Activated gamma-delta T cell treated with Interleukin-2 at 50 U/mL for 16 hours (primary cell): ENCODE measurements around the gene CGB2.
"Not testable (repeated sequence)": the region's sequence is repeated elsewhere in the genome, so short reads cannot be mapped to it uniquely, and the experiment has no call there.

Experiments used
- DNase-seq: peaks from one replicate; pipeline ENCODE4 v3.0.0-alpha.2; 2020

CGB2 gene

DNA sequence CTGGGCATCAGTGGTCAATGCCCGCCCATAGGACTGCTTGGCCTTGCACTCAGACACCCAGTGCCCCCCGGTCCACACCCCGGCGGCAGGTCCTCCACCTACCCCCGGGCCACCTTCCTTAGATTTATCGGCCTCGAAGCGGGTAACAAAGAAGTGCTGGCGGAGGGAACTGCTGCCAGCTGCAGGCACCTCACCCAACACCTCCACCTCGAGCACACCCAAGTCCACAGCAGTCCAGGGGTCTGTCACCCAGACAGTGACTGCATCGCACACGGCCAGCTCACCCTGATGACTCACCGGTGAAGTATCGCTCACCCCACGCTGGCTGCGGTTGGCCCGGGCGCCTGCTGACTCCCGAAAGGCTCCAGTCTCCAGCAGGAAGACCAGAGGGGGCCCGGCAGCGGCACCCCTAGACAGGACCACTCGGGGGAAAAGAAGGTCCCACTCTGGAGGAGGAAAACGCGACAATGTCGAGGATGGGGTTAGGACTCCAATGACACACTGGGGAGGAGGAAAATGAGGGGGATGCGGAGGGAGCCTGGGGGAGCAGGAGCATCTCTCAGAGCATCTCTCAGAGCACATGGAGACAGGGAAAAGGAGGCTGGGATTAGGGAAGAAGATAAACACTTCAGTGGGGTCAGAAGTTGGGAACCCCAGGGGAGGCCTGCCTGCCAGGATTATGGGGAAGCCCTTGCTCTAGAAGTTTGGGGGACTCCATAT, 7.0 kb downstream of the CGB2 start:
- not testable (repeated sequence) for DNase-seq

DNA sequence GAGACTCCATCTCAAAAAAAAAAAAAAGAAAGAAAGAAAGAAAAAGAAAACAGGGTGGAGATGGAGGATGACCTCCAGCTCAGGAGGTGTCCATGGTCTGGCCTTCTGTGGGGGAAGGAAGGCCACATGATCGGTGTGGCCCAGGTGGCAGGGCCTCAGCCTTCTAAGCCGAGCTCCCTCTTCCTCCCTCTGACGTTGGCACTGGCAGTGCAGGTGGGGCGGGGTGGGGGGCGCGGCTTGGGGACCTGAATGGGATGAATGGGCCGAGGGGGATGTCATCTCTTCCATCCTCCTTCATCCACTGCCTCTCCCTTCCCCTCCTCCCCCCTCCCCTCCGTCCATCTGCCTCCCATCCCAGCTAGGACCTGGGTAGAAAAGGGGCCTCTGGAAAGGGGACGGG, 8.0 kb downstream of the CGB2 start:
- DNase-seq = not testable (repeated sequence)

DNA sequence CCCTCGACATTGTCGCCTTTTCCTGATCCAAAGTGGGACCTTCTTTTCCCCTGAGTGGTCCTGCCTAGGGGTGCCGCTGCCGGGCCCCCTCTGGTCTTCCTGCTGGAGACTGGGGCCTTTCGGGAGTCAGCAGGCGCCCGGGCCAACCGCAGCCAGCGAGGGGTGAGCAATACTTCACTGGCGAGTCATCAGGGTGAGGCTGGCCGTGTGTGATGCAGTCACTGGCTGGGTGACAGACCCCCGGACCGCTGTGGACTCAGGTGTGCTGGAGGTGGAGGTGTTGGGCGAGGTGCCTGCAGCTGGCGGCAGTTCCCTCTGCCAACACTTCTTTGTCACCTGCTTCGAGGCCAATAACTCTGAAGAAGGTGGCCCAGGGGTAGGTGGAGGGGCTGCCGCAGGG, 10.5 kb downstream of the CGB2 start:
- no peak for DNase-seq

DNA sequence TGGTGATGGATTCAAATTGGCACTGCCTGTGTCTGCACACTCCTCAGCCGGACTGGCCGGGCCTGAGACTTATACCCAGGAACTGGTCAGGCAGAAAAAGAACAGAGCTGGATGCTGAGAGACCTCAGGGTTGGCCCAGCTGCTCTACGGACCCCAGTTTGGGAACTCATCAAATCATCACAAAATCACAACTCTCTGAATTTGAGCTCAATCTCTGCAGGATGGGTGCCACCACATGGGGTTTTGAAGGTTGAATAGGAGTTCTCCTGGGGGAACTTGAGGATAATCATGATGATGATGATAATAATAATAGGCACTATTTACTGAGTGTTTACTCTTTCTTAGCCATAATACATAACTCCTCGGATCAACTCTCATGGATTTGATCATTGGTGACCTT, 11.0 kb downstream of the CGB2 start:
- not testable (repeated sequence) for DNase-seq

DNA sequence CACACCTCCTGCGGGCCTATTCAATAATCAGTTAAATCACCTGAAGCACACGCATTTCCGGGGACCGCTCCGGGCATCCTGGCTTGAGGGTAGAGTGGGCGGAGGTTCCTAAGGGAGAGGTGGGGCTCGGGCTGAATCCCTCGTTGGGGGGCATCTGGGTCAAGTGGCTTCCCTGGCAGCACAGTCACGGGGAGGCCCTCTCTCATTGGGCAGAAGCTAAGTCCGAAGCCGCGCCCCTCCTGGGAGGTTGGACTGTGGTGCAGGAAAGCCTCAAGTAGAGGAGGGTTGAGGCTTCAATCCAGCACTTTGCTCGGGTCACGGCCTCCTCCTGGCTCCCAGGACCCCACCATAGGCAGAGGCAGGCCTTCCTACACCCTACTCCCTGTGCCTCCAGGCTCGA, 11.9 kb downstream of the CGB2 start, which contains the start of gene CGB5:
CGB5 (plus strand) TSS at position 301 of the 400 bp plus-strand sequence. CDS start 362 bp downstream, outside the sequence.
- DNase-seq = not testable (repeated sequence)

DNA sequence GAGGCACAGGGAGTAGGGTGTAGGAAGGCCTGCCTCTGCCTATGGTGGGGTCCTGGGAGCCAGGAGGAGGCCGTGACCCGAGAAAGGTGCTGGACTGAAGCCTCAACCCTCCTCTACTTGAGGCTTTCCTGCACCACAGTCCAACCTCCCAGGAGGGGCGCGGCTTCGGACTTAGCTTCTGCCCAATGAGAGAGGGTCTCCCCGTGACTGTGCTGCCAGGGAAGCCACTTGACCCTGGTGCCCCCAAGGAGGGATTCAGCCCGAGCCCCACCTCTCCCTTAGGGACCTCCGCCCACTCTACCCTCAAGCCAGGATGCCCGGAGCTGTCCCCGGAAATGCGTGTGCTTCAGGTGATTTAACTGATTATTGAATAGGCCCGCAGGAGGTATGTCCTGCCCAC, 17.3 kb downstream of the CGB2 start, which contains the start of gene CGB8:
CGB8 (minus strand) TSS at position 101 of the 400 bp plus-strand sequence. CDS start 372 bp downstream, outside the sequence.
- not testable (repeated sequence) for DNase-seq

DNA sequence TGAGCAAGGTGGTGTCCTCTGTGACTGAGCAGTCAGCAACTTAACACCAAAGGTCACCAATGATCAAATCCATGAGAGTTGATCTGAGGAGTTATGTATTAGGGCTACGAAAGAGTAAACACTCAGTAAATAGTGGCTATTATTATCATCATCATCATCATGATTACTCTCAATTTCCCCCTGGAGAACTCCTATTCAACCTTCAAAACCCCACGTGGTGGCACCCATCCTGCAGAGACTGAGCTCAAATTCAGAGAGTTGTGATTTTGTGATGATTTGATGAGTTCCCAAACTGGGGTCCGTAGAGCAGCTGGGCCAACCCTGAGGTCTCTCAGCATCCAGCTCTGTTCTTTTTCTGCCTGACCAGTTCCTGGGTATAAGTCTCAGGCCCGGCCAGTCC, 18.1 kb downstream of the CGB2 start:
- not testable (repeated sequence) for DNase-seq

DNA sequence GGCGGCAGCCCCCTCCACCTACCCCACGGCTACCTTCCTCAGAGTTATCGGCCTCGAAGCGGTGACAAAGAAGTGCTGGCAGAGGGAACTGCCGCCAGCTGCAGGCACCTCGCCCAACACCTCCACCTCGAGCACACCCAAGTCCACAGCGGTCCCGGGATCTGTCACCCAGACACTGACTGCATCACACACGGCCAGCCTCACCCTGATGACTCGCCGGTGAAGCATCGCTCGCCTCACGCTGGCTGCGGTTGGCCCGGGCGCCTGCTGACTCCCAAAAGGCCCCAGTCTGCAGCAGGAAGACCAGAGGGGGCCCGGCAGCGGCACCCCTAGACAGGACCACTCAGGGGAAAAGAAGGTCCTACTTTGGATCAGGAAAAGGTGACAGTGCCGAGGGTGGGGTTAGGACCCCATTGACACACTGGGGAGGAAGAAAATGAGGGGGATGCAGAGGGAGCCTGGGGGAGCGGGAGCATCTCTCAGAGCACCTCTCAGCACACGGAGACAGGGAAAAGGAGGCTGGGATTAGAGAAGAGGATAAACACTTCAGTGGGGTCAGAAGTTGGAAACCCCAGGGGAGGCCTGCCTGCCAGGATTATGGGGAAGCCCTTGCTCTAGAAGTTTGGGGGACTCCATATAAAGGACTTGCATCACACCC, 18.8 kb downstream of the CGB2 start:
- DNase-seq = not testable (repeated sequence)

DNA sequence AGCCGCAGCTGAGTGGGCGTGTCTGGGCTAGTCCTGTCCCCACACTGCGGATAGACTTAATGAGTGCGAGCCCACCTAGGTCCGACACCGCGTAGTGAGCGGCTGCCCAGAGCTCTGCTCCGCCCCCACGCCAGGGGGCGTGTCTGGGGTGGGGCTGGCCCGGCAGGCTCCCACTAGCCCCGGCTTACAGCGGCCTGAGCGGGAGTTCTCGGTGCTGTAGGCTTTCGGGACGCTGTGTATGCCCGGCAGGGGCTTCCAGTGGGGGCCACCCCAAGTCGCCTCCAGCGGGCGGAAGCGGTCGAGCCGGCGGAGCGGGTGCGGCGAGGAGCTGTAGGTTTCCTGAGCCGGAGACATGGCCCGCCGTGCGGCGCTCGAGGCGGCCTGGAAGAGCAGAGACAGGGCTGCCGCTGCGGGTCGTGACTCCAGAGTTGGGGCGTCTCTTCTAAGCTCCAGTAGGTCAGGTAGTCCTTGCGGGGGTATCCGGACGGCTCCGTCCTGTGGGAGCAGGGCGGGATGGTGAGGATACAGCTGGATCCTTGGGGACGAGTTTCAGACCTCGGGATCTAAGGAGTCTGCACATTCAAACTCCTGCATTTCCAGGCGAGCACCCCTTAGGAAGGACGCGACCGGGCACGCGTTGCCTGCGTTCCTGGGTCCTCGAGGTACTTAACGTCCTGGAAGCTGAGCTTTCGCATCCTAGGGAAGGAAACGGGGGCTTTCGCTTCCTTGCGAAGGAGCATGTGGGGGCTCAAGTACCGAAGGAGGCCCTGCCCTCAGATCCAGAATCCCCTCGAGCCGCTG, 24.6 kb downstream of the CGB2 start:
- DNase-seq = peak; percentile 49

DNA sequence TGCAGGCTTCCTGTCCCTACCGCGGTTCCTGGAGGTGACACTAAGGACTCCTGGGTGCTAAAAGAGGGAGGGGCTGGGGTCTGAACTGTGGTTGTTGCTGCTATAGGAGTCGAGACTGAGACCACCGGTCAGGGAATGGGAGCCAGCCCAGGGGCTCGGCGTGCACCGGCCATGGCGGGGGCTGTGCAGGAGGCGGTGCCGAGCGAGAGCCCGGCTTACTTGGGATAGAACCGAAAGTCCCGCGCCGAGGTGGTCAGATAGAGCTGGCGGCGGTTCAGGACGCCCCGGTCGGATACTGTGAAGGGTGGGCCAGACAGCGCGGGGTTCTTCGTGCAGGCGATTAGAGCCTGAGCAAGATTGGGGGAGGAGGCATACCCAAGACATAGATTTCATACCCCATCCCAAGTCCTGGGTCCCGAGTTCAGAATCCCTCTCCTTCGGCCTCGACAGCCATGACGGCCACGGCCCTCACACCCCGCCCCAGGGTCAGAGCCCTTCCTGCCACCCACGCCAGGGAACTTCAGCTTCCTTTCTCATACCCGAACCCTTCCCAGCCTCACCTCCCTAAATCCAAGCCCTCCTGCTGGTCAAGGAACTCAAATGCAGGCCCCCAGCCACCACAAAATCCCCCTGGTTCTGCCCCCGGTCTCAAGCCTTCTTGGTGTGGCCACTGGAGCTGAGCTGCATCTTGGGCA, 25.4 kb downstream of the CGB2 start:
- not testable (repeated sequence) for DNase-seq

DNA sequence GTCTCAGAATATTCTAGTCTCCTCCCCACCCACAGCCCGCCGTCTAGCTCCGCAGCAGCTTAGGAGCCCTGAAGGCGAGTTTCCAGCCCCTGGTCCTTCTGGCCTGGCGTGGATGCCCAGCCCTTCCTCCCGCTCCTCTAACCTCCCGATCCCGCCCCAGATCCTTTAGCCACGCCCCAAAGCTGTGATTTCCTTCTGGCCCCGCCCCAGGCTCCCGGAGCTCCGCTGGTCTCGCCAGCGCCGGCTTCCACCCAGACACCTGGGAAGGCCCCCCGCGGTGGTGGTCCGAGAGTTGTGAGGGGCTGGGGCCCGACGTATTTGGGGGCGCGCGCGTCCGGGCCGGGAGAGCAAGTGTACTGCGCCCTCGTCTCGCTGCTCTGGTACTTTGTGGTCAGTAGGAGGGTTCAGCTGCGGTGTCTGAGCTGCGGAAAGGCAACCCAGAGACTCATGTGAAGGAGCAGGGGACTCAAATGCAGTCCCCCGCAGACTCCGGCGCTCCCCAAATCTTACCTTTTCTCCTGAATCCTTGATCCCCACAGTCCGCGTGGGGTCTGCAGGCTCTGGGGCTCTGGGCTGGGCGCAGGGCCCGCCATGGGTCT, 26.0 kb downstream of the CGB2 start, which contains the start of gene CGB7:
CGB7 (minus strand) TSS at position 114 of the 599 bp plus-strand sequence. CDS start 2,374 bp downstream, outside the sequence.
- DNase-seq = no peak

DNA sequence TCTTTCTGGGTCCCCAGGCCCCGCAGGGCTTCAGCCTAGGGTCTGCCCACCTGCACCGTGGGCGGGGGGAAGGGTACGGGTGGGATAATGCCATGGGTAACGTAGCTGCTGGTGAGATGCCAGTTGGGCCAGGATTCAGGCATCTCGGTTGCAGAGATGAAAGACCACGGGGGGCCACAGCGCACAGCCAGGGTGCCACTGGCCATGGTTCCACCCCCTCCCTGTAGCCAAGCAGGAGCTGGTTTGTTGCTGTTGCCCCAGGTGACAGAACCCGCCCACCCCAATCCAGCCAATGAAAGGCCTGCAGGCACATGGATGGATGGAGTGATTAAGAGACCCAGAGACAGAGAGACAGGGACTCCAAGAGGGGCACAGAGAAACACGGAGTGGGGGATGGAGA, 26.9 kb downstream of the CGB2 start:
- DNase-seq = no peak

DNA sequence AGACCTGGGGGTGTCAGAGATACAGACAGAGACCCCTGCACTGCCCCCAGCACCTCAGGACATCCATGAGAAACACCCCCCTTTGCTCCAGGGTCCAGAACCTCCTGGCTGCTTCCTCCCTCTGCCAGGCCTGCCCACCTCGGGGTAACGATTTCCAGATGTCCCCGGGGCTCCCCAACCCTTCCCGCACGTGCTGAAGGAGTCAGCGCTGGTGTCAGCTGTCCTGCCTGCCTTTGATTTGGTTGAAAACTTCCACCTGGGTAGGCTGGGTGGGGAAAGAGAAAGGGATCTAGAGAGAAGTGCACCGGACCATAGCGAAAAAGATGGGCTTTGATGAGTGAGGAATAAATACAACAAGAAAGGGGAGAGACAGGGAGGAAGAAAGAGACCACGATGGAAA, 27.4 kb downstream of the CGB2 start:
- no peak for DNase-seq

DNA sequence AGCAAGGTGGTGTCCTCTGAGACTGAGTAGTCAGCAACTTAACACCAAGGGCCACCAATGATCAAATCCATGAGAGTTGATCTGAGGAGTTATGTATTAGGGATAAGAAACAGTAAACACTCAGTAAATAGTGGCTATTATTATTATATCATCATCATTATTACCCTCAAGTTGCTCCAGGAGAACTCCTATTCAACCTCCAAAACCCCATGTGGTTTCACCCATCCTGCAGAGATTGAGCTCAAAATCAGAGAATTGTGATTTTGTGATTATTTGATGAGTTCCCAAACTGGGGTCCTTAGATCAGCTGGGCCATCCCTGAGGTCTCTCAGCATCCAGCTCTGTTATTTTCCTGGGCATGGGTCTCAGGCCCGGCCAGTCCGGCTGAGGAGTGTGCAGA, 29.3 kb downstream of the CGB2 start:
- no peak for DNase-seq

DNA sequence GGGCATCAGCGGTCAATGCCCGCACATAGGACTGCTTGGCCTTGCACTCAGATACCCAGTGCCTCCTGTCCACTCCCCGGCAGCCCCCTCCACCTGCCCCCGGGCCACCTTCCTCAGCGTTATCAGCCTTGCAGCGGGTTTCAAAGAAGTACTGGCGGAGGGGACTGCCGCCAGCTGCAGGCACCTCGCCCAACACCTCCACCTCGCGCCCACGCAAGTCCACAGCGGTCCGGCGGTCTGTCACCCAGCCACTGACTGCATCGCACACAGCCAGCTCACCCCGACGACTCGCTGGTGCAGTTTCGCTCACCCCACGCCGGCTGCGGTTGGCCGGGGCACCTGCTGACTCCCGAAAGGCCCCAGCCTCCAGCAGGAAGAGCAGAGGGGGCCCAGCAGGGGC, 29.8 kb downstream of the CGB2 start:
- no peak for DNase-seq

DNA sequence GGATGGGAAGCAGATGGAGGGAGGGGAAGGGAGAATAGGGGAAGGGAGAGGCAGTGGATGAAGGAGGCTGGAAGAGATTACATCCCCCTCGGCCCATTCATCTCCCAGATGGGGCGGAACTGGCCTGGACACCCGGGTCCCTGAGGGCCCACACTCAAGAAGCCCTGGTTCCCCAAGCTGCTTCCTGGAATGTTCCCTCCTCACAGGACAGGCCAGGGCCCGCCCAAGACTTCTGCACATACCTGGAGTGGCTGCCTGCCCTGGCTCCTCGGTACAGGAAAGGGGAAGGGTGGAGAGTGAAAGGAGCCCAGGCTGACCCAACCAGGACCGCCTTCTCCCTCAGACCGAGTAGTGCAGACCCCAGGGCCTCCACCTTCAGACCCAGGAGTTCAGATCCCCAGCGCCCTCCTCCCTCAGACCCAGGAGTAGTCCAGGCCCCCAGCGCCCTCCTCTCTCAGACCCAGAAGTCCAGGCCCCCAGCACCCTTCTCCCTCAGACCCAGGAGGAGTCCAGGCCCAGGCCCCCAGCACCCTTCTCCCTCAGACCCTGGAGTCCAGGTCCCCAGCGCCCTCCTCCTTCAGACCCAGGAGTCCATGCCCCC, 32.4 kb downstream of the CGB2 start:
- DNase-seq = no peak

DNA sequence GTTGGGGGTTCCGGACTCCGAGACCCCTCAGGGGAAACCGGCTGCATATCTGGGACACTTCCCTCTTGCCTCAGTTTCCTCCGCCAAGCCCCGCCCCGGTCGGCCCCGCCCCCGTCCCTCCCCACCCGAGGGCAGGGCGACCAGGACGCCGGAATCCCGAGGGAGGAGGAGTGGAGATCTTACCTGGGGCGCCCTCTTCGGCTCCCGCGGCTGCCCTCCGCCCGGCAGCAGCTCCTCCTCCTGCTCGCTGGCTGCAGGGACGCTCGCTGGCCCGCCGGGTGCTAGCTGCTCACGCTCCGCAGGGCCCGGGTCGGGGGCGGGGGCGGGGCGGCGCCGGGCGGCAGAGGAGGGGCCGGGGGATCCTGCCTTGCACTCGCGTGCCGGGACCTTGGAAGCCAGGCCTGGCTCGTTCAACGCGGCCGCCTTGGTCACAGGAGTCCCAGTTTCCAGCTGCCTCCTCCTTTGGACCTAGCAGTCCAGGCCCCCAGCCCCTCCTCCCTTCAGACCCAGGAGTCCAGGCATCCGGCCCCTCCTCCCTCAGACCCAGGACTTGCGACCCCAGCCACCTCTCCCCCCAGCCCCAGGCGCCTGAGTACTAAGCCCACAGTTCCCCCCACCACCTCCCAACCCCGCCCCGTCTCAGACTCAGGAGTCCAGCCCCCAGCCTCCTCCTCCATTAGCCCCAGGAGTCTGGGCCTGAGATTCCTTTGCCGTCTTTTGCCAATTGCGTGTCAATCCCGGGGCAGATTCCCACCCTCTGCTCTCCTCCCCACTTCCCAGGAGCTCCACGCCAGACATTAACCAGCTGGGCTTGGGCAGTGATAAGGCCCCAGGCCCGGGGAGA, 33.3 kb downstream of the CGB2 start, which contains the start of gene NTF4:
NTF4 (minus strand) TSS at position 51 of the 844 bp plus-strand sequence. CDS start 2,821 bp downstream, outside the sequence.
- DNase-seq = no peak

DNA sequence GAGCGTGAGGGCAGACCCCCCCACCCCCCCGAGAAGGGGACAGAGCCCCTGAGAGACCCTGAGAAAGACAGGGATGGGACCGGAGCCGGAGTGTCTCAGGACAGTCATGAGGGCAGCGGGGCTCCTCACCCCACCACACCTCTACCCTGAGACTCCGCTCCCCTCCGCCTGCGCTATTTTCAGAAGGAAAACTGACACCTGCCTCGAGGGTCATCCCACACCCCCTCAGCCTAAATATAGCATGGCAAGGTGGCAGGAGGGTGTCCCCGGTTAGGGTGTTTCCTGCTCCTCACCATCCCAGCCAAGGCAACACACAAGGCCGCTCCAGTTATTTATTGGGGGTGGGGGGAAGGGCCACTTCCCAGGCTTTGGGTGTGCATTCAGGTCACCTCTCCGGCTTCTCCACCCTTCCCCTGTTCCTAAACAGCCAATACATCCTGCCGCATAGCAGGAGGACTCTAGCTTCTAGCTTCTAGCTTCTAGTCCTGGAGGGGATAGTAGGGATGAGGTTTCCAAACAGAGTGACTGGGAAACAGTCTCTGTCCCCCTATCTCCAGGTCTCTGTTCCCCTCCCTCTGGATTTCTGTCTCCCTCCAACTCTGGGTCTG, 34.3 kb downstream of the CGB2 start:
- no peak for DNase-seq

DNA sequence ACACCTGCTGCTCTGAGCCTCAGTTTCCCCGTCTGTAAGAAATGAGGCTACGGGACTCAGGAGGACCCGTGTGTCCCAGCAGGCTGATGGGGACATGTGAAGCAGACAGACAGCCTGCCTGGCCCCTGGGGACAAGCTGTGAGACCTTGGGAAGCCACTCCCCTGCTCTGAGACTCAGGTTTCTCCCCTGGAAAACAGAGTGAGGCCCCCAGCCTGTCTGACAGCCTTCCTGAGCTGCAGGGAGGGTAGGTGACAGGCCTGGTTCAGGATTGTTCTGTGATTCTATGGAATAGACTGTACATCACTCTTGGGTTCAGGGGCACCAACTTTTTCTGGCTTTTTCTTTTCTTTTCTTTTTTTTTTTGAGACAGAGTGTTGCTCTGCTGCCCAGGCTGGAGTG, 35.9 kb downstream of the CGB2 start:
- no peak for DNase-seq

DNA sequence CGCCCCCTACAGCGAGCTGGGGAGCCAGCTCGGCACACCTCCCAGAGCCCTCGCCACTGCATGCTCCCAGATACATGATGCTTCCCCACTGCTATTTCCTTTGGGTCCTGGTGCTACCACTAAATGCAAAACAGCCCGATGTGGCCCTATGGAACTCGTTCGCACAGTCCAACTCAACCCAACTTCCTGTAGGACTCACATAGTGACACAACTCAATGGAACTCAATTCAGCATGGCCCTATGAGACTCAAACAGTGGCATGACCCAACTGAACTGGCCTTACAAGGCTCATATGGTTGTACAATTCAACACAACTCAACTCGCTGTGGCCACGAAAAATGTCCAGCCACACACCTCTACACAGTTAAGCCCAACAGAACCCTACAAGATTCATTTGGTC, 37.3 kb downstream of the CGB2 start:
- no peak for DNase-seq
